Measurements from ENCODE around the gene JAM3. TPM values are rescaled to one million over a fixed set of nuclear protein-coding genes. Genes with fewer than 3 reads are reported as not detected.

The JAM3 gene
- total RNA-seq, 1 donor from 2014 or later = 0.75 TPM

- DNase-seq (ENCODE audit: low spot score) = no peak
Measured at GRCh38 chr11:134038897-134039470, 29.9 kb upstream of the JAM3 start.

GRCh38 chr11:134039726-134040385 lies 29.0 kb upstream of the JAM3 start:
- ATAC-seq (no peak), DNase-seq (ENCODE audit: low spot score) (no peak)

More at GRCh38 chr11:134038897-134039470, 29.9 kb upstream of the JAM3 start:
- ATAC-seq = no peak

GRCh38 chr11:134040386-134041302 lies 28.2 kb upstream of the JAM3 start:
- no peak for DNase-seq (ENCODE audit: low spot score)

DNA sequence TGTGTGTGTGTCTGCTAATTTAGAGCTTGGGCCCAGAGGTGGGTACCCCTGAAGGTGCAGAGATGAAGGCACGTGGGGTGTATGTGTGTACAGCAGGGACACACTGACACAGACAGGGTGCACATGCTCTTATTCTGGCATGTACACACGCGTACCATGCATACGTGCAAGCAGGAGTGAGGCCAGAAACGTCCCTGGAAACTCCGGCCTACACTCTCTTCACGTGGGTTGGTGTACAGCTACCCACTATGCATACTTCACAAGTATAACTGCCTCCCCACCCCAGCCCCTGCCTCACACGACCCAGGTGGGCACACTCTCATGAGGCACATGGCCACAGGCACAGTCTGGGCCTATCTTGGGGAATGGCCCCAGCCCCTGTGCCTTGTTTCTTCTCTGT lies 27.5 kb upstream of the JAM3 start:
- ATAC-seq (no peak), DNase-seq (ENCODE audit: low spot score) (no peak)

More at GRCh38 chr11:134040386-134041302, 28.2 kb upstream of the JAM3 start:
- ATAC-seq = no peak

DNA sequence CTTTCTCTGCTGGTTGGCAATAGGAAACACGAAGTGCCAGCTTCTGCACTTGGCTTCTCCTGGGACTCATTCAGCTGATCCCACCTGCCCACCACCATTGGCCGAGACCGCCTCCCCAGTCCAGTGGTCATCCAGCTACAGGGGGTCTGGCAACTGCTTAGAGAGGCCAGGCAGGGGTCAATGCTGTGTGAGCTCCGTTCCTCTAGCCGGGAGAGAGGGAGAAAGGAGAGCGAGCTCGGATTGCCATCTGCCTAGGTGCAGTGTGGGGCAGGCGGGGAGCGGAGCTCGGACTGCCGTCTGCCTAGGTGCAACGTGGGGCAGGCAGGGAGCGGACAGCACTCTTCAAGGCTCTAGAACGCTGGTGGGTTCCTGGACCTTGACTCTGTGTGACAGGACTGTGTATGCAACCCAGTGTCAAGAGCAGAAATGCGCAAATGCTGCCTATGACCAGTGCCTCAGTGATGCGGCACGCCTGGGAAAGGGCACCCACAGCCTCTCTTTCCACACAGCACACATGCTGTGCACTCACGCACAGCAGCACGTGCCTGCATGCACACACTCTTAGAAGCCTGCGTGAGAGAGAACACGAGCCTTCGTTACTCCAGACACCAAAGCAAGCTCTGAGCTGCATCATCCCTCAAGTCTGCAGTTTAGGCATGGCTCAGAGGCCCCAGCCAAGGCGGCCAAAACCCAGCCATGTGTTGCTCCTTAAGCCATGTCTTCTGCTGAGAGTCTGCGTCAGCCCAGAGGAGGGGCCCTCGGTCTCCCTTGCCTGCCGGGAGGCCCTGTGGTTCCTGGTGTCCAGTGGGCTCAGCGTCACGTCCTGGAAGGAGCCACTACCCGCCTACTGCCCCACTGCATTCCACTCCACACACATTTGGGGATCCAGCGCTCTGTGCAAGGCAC lies 26.8 kb upstream of the JAM3 start:
- no peak for ATAC-seq

GRCh38 chr11:134043821-134044420 lies 25.0 kb upstream of the JAM3 start:
- no peak for ATAC-seq
- DNase-seq (ENCODE audit: low spot score) = no peak

More for the DNA sequence above, 26.8 kb upstream of the JAM3 start:
- no peak for DNase-seq (ENCODE audit: low spot score)

DNA sequence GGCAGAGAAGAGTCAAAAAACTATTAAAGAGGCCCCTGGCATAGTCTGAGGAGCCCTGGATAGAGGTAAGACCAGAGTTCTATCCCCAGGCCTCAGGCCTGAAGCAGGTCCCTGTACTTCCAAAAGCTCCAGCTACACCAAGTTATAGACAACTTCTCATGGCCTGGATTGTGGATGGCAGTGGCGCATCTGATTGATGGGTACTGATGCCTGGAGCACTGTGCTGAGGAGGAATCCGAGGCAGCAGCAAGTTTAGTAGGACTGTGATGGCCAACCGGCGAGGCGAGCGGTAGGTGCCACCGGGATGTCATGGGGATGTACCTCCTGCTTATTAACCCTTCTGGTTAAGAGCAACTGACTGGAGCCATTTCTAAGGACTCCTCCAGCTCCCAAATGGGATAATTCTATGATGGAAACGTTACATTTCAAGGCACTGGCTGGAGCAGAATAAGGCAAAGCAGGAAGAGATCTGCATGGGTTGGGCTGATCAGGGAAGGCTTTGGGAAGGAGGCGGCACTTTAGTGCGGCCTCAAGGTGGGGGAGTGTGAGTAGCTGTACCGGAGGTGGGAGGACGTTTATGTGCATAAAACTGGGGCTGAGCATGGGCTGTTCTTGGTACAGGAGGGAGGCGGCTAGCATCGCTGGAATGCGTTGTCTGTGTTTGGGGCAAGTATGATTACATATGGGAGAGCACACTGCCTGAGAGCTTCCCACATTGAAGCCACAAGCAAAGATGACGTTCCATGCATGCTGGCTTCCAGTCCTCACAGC lies 24.2 kb upstream of the JAM3 start:
- ATAC-seq = no peak
- DNase-seq (ENCODE audit: low spot score) = no peak

GRCh38 chr11:134045799-134046635 lies 22.9 kb upstream of the JAM3 start:
- ATAC-seq = no peak
- DNase-seq (ENCODE audit: low spot score) = no peak

GRCh38 chr11:134046681-134047449 lies 22.0 kb upstream of the JAM3 start:
- DNase-seq (ENCODE audit: low spot score) (no peak), ATAC-seq (no peak)

GRCh38 chr11:134047586-134047999 lies 21.3 kb upstream of the JAM3 start:
- ATAC-seq = no peak
- no peak for DNase-seq (ENCODE audit: low spot score)

DNA sequence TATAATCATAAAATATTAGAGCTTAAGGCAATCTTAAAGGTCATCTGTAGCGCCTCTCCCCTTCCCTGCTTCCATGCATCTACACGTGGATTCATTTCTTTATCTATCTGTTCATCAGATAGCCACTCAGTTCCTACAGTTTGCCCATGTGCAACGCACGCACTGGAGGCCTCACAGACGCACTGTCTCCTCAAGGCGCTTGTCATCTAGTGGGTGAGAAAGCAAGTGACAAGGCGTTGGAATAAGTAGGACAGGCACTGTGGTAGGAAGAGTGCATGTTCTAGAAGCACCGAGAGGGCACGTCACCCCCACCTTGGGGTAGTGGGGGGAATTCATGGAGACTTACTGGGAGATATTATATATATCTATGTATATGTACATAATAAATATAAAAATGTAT lies 20.8 kb upstream of the JAM3 start:
- DNase-seq (ENCODE audit: low spot score) (no peak), ATAC-seq (no peak)

GRCh38 chr11:134049303-134049702 lies 19.6 kb upstream of the JAM3 start:
- DNase-seq (ENCODE audit: low spot score) (no peak), ATAC-seq (no peak)

DNA sequence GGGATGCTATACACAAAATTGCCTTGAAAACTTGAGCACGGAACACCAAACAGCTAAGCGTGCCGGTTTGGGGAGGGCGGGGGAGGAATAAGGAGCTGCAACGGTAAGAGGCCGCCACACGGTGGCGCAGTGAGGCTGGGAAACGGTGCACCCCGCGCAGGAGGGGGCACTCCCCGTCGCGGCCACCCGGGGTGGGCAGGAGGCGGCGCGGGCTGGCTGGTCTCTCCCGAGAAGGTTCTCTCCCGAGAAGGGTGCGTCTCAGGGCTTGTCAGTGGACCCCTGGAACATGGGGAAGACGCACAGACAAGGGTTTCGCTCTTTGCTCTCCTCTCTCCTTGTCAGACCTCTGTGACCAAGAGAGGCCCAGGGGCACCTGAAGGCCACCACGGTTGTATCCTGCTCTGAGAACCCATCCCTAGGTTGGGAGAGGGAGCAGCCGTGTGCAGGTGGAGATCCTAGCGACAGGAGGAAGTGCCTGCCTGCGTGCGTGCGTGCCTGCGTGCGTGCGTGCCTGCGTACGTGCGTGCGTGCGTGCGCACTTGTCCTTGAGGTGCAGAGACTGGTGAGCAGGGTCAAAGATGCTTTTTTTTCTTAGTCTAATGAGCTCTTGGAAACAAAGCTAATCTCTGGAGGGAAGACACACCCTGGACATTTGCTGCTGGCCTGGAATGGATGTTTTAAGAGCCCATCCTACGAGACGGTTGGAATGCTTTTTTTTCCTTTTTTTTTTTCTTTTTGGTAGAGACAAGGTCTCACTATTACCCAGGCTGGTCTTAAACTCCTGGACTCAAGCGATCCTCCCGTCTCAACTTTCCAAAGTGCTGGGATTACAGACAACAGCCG lies 18.1 kb upstream of the JAM3 start:
- DNase-seq (ENCODE audit: low spot score) (peak; percentile 60), ATAC-seq (peak; percentile 98)

- ATAC-seq = no peak
- no peak for DNase-seq (ENCODE audit: low spot score)
Measured at GRCh38 chr11:134052395-134052987, 16.4 kb upstream of the JAM3 start.

DNA sequence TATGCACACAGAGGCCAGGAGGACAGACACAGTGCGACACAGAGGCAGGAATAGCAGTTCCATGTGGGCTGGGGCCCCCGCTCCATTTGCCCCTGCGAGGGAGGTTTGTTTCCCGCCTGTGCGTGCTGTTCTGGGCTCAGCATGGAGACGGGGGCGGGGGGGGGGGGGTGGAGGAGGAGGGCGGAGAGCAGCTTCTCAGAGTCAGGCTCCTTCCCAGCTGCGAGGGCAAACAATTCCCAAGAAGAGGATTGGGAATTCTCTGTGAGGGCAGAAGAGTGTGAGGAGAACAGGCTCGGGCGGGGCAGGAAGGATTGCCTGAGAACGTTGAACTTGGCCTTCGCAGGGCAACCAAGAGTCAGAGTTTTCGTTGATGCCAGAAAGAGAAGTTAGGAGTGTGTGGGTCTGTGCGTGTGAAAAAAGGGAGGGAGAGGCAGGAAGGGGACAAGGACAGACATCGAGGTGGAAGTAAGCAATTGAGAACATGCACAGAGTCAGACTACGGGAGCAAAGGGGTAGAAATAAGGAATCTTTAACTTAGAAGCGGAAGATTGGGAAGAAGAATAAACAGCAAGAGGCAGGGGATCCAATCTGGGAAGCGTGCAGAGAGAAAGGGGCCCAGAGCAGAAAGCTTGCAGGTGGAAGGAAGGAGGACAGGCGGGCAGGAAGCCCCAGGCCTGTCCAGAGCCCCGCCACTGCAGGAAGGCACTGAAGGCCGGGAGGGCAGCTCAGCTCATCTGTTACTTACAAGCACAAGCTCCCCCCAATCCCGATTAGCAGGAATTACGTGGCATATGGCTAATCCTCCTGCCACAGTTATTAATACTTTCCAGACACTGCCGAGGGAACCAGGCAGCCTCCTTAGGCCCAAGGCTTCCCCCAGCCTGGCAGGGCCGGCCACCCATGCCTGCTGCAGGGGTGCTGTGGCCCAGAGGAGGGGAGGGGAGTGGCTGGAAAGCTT lies 15.6 kb upstream of the JAM3 start:
- no peak for ATAC-seq
- DNase-seq (ENCODE audit: low spot score) = no peak

Measured in left lobe of liver (tissue), 2 donors.